ENCODE results near the gene CASP2.

Gene CASP2

DNA sequence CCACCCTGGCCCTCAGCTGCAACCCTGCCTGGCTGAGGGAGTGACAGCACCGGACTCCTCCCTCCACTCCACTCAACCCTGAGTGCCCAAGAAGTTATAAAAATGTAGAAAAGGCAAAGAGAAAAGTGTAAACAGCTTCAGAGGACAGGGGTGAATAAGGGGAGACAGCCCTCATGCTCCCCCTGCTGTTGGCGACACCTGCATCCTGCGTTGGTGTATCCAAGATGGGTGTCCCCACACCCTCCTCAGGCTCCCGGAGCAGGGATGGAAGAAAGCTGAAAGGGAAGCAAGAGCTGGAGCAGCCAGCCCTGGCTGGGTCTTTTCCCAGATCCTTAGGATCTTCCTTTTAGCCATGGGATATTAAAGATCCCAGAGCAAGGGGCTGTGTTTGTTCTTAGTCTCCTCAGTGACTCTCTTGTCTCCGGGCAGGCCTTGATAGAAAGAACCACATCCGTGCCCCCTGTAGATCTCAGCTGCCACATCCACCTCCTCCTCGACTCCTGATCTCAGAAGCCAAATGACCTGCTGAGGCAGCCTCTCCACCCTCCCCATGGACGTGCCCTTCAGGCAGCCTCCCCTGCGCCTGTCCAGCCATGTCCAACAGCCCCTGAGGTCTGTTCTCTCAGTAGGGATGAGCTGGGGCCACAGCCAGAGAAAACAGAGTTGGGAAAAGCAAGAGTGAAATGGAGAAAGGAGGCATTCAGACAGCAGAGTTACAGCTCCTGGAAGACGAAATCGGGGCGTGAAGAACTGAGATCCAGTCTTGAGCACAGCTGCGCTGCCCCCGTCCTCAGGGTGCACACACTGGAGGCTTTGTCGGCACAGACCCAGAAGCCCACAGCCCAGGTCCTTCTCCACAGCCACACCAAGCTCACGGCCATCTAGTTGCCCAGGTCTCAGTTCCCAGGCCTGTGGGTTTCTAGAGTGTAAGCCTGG, 67.6 kb downstream of the CASP2 start:
- TF ChIP-seq, protein P1, sequence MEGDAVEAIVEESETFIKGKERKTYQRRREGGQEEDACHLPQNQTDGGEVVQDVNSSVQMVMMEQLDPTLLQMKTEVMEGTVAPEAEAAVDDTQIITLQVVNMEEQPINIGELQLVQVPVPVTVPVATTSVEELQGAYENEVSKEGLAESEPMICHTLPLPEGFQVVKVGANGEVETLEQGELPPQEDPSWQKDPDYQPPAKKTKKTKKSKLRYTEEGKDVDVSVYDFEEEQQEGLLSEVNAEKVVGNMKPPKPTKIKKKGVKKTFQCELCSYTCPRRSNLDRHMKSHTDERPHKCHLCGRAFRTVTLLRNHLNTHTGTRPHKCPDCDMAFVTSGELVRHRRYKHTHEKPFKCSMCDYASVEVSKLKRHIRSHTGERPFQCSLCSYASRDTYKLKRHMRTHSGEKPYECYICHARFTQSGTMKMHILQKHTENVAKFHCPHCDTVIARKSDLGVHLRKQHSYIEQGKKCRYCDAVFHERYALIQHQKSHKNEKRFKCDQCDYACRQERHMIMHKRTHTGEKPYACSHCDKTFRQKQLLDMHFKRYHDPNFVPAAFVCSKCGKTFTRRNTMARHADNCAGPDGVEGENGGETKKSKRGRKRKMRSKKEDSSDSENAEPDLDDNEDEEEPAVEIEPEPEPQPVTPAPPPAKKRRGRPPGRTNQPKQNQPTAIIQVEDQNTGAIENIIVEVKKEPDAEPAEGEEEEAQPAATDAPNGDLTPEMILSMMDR (IDR thresholded peaks at IDR 0.05; ENCODE audit: borderline replicate concordance, insufficient read depth, low read depth, low read length), result no peak

DNA sequence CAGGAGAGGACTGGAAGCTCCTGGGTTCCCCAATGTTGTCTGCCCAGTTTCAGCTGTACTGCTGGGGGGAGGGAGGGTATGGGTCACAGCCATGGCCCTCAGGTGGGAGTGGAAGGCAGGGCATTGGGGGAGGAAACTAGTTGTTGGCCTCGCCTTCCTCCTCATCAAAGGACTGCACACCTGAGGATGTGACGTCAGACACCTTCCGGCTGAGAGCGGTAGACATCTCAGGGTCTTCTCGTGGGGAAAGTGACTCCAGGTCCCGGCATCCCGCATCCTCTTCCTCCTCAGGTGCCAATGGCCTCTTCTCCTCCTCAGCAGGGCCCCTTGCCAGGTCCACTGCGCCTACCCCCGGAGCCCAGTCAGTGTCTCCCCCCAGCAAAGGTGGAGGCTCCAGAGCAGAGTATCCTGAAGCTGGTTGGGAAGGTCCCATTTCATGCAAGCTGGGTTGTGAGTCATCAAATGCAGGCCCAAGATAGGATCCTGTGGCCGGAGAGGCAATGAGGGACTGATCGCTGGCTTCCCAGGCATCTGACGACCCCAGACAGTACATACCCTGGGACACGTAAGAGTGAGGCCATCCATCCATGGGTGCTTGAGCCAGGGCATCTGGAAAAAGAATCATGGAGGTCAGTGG, 68.4 kb downstream of the CASP2 start:
- H3K4me3 ChIP-seq (ENCODE audit: low read depth, low read length), result no peak overlapping the region
- TF ChIP-seq, protein P1 (IDR thresholded peaks at IDR 0.05; ENCODE audit: borderline replicate concordance, insufficient read depth, low read depth, low read length), result no peak

More for the DNA sequence above, 67.6 kb downstream of the CASP2 start:
- no peak overlapping the region for H3K4me3 ChIP-seq (ENCODE audit: low read depth, low read length)
